ENCODE data around the gene PPP1R9A. TPM values are rescaled to one million over a fixed set of nuclear protein-coding genes. Genes with fewer than 3 reads are reported as not detected.

The PPP1R9A gene
- polyA plus RNA-seq, 4 donors: 26.2 to 39.9 (median 30.7) TPM

- no peak for DNase-seq (ENCODE audit: low read depth in 4 of 4, low spot score in 2 of 4)
Observed at GRCh38 chr7:95089414-95090315, 182.3 kb downstream of the PPP1R9A start.

GRCh38 chr7:95092324-95092723 is 184.9 kb downstream of the PPP1R9A start:
- DNase-seq (ENCODE audit: low read depth in 4 of 4, low spot score in 2 of 4): no peak

- no peak for DNase-seq (ENCODE audit: low read depth in 4 of 4, low spot score in 2 of 4)
Observed at GRCh38 chr7:95095259-95095965, 188.0 kb downstream of the PPP1R9A start.

GRCh38 chr7:95095966-95096540 is 188.7 kb downstream of the PPP1R9A start:
- no peak for DNase-seq (ENCODE audit: low read depth in 4 of 4, low spot score in 2 of 4)

GRCh38 chr7:95097291-95097690 is 189.9 kb downstream of the PPP1R9A start:
- DNase-seq (ENCODE audit: low read depth in 4 of 4, low spot score in 2 of 4): no peak

- no peak for DNase-seq (ENCODE audit: low read depth in 4 of 4, low spot score in 2 of 4)
Observed at GRCh38 chr7:95097851-95098250, 190.5 kb downstream of the PPP1R9A start.

- DNase-seq (ENCODE audit: low read depth in 4 of 4, low spot score in 2 of 4): no peak
Observed at GRCh38 chr7:95099106-95099505, 191.7 kb downstream of the PPP1R9A start.

- DNase-seq (ENCODE audit: low read depth in 4 of 4, low spot score in 2 of 4): no peak
Observed at GRCh38 chr7:95101422-95101821, 194.0 kb downstream of the PPP1R9A start.

- DNase-seq (ENCODE audit: low read depth in 4 of 4, low spot score in 2 of 4): no peak
Observed at GRCh38 chr7:95102662-95103061, 195.3 kb downstream of the PPP1R9A start.

GRCh38 chr7:95104739-95105138 is 197.3 kb downstream of the PPP1R9A start:
- no peak for DNase-seq (ENCODE audit: low read depth in 4 of 4, low spot score in 2 of 4)

GRCh38 chr7:95105627-95106026 is 198.2 kb downstream of the PPP1R9A start:
- DNase-seq (ENCODE audit: low read depth in 4 of 4, low spot score in 2 of 4): no peak

- DNase-seq (ENCODE audit: low read depth in 4 of 4, low spot score in 2 of 4): no peak
Observed at GRCh38 chr7:95106401-95106800, 199.0 kb downstream of the PPP1R9A start.

GRCh38 chr7:95110707-95111106 is 203.3 kb downstream of the PPP1R9A start:
- DNase-seq (ENCODE audit: low read depth in 4 of 4, low spot score in 2 of 4): no peak

- DNase-seq (ENCODE audit: low read depth in 4 of 4, low spot score in 2 of 4): no peak
Observed at GRCh38 chr7:95113590-95113989, 206.2 kb downstream of the PPP1R9A start.

GRCh38 chr7:95126053-95126709 is 218.8 kb downstream of the PPP1R9A start:
- no peak for DNase-seq (ENCODE audit: low read depth in 4 of 4, low spot score in 2 of 4)

GRCh38 chr7:95132500-95132899 is 225.1 kb downstream of the PPP1R9A start:
- DNase-seq (ENCODE audit: low read depth in 4 of 4, low spot score in 2 of 4): no peak

- no peak for DNase-seq (ENCODE audit: low read depth in 4 of 4, low spot score in 2 of 4)
Observed at GRCh38 chr7:95139922-95140321, 232.5 kb downstream of the PPP1R9A start.

GRCh38 chr7:95141755-95142154 is 234.4 kb downstream of the PPP1R9A start:
- no peak for DNase-seq (ENCODE audit: low read depth in 4 of 4, low spot score in 2 of 4)

GRCh38 chr7:95144256-95144655 is 236.9 kb downstream of the PPP1R9A start:
- no peak for DNase-seq (ENCODE audit: low read depth in 4 of 4, low spot score in 2 of 4)

GRCh38 chr7:95155965-95156364 is 248.6 kb downstream of the PPP1R9A start:
- no peak for DNase-seq (ENCODE audit: low read depth in 4 of 4, low spot score in 2 of 4)

- DNase-seq (ENCODE audit: low read depth in 4 of 4, low spot score in 2 of 4): no peak
Observed at GRCh38 chr7:95157381-95157780, 250.0 kb downstream of the PPP1R9A start.

Measured in left renal cortex interstitium (tissue), 4 donors.